Measurements from ENCODE around the gene NACA2. TPM values are rescaled to one million over a fixed set of nuclear protein-coding genes. Genes with fewer than 3 reads are reported as not detected.

NACA2 gene
- total RNA-seq, 1 donor from 2014 or later, result not detected

DNA sequence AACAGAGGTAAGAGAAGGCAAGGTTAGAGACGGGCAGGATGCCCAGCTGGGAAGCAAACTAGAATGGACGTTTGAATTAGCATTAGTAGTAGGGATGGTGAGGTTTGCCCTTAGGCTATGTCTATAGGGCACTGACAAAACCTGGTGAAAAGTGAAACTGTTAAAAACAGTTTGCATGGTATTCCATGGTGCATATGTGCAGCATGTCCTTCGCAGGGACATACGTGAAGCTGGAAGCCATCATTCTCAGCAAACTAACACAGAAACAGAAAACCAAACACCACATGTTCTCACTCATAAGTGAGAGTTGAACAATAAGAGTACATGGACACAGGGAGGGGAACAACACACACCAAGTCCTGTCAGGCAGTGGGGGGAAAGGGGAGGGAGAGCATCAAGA lies 25.8 kb downstream of the NACA2 start:
- intact Hi-C loops (cut with micrococcal nuclease), result no loop called here
- peaks cover 4% of the 10 kb centered on the region for H3K9me3 Mint-ChIP-seq
- H3K36me3 Mint-ChIP-seq (ENCODE audit: low read depth), result no peaks in the 10 kb centered on the region
- ChIA-PET POLR2A (no interaction called here), CTCF (no interaction called here)
- DNase-seq, result no peak
- no peak overlapping the region for H3K4me3 Mint-ChIP-seq
- no peaks in the 10 kb centered on the region for H3K4me1 Mint-ChIP-seq
- no peak for TF ChIP-seq CTCF (IDR thresholded peaks at IDR 0.05)
- no peak overlapping the region for H3K27ac Mint-ChIP-seq
- no peak for ATAC-seq (ENCODE audit: low read depth)
- H3K27me3 Mint-ChIP-seq, result peaks cover 16% of the 10 kb centered on the region

DNA sequence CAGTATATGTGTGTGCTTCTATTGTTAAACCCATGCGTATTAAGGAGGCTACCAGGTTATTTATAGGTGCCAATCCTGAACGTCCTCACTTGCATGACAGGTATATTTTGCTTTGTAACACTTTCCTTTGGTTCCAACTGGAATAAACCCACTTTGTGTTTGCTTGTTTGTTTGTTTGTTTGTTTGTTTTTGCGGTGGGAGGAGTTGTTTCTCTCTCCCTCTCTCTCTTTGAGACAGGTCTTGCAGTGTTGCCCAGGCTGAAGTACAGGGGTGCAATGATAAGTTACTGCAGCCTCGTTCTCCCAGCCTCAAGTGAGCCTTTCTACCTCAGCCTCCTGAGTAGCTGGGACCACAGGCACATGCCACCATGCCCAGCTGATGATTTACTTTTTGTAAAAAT lies 28.7 kb downstream of the NACA2 start:
- H3K36me3 Mint-ChIP-seq (ENCODE audit: low read depth), result no peaks in the 10 kb centered on the region
- CTCF ChIA-PET, result no interaction called here
- no peak overlapping the region for H3K27ac Mint-ChIP-seq
- no peaks in the 10 kb centered on the region for H3K9me3 Mint-ChIP-seq
- intact Hi-C loops (cut with micrococcal nuclease), result no loop called here
- no peaks in the 10 kb centered on the region for H3K4me1 Mint-ChIP-seq
- H3K4me3 Mint-ChIP-seq, result no peak overlapping the region
- DNase-seq (no peak), ATAC-seq (ENCODE audit: low read depth) (no peak)
- POLR2A ChIA-PET, result no interaction called here
- no peak for TF ChIP-seq CTCF (IDR thresholded peaks at IDR 0.05)
- H3K27me3 Mint-ChIP-seq, result peaks cover 23% of the 10 kb centered on the region

- no peak for DNase-seq
- no peaks in the 10 kb centered on the region for H3K36me3 Mint-ChIP-seq (ENCODE audit: low read depth)
- no peak for ATAC-seq (ENCODE audit: low read depth)
- no peaks in the 10 kb centered on the region for H3K9me3 Mint-ChIP-seq
- ChIA-PET CTCF (no interaction called here), POLR2A (no interaction called here)
- peaks cover 23% of the 10 kb centered on the region for H3K27me3 Mint-ChIP-seq
- H3K4me3 Mint-ChIP-seq, result no peak overlapping the region
- no peak for TF ChIP-seq CTCF (IDR thresholded peaks at IDR 0.05)
- intact Hi-C loops (cut with micrococcal nuclease), result no loop called here
- H3K27ac Mint-ChIP-seq, result no peak overlapping the region
- no peaks in the 10 kb centered on the region for H3K4me1 Mint-ChIP-seq
Measured at GRCh38 chr17:61561354-61561753, 29.7 kb downstream of the NACA2 start.

- Mint-ChIP-seq H3K27ac (no peak overlapping the region), H3K27me3 (peaks cover 23% of the 10 kb centered on the region), H3K4me1 (no peaks in the 10 kb centered on the region), H3K9me3 (no peaks in the 10 kb centered on the region), H3K36me3 (ENCODE audit: low read depth) (no peaks in the 10 kb centered on the region), H3K4me3 (no peak overlapping the region)
- no peak for TF ChIP-seq CTCF (IDR thresholded peaks at IDR 0.05)
- ChIA-PET CTCF (no interaction called here), POLR2A (no interaction called here)
- DNase-seq, result no peak
- intact Hi-C loops (cut with micrococcal nuclease), result no loop called here
- ATAC-seq (ENCODE audit: low read depth), result no peak
Measured at GRCh38 chr17:61560071-61560470, 30.9 kb downstream of the NACA2 start.

DNA sequence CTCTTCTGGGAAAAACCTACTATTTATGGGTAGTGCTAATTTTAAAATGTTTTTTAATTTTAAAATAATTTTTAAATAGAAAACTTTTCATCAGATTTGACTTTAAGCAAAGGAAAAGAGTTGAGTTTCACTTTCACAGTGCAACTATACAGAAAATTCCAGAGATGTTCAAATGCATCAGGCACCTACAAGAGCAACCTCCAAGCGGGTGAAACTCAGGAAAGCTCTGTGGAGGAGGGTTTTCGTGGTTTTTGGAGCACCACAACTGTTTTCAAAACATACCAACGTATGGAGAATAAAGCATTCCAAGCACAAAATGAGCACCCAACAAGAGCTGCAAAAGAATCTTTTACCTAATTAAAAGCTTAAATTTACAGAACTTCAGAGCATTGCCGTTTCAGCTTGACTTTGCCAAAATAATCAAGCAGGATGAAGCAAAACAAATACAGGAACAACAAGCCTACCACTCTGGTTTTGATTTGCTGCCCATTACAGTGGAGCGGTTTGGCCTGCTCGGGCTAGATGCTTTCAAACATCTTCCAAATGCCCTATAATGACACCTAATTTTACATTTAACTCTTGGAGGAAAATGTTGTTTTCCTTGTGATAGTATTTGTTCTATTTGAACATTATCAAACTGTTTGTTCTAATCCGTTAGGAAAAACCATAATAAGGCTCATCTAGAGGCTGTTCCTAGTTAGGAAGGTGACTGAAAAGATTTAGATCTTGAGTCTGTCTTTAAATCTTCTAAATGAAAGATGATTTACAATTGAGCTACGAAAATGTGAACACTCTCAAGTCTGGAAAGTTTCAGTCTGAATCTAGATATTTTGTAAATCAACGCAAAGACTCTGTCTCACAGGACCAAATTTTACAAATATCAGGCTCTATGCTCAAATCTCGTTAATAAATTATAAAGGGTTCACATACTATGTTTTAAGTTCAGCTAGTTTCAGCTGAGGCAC lies 34.5 kb downstream of the NACA2 start:
- DNase-seq (no peak), ATAC-seq (ENCODE audit: low read depth) (no peak)
- TF ChIP-seq CTCF (IDR thresholded peaks at IDR 0.05), result no peak
- intact Hi-C loops (cut with micrococcal nuclease), result no loop called here
- no peaks in the 10 kb centered on the region for H3K4me1 Mint-ChIP-seq
- ChIA-PET POLR2A (no interaction called here), CTCF (no interaction called here)
- no peaks in the 10 kb centered on the region for H3K9me3 Mint-ChIP-seq
- no peak overlapping the region for H3K4me3 Mint-ChIP-seq
- no peaks in the 10 kb centered on the region for H3K36me3 Mint-ChIP-seq (ENCODE audit: low read depth)
- H3K27me3 Mint-ChIP-seq, result peaks cover 26% of the 10 kb centered on the region
- H3K27ac Mint-ChIP-seq, result no peak overlapping the region

All from activated B cell treated with CpG ODN at 0.5 μM for 24 hours (primary cell).